Endothelial cell of umbilical vein (primary cell): Measurements from ENCODE around the gene DNAAF2. TPM values are rescaled to one million over a fixed set of nuclear protein-coding genes. Genes with fewer than 3 reads are reported as not detected.

Experiments used
- BruUV-seq: library from RNA; stranded (reverse); fragments of 400-500 nt; replicated peaks from 2 replicates; lab custom pipeline; 2021; lab: Mats Ljungman, UMichigan
- CTCF ChIA-PET: fragments of 300-600, 350-600 bp; sonication (Branson Sonifier 250); formaldehyde crosslinking; loops from one replicate; lab custom pipeline; 2021; ENCODE audit warnings: antibody characterized with exemption, inconsistent platforms; lab: Charles Lee
- POLR2A ChIA-PET: fragments of 300-600, 350-600 bp; sonication (Branson Sonifier 250); formaldehyde crosslinking; loops from one replicate; lab custom pipeline; 2021; ENCODE audit warnings: antibody characterized with exemption, inconsistent platforms; lab: Charles Lee
- DNase-seq: peaks from one replicate; pipeline ENCODE4 v3.0.0-alpha.2; 2011; ENCODE audit warnings: low read depth, low spot score
- FAIRE-seq: peaks from 2 replicates; lab custom pipeline; 2011; peaks lifted over from hg19 to GRCh38; lab: Jason Lieb, UNC
- H2AFZ ChIP-seq: 2 replicates; pipeline ENCODE4 v1.6.0; 2012; ENCODE audit warnings: low read depth, low read length, control low read depth, inconsistent platforms
- H3K27ac ChIP-seq: 2 replicates; pipeline ENCODE4 v1.5.1; 2011; ENCODE audit warnings: low read depth, mild to moderate bottlenecking, control low read depth, low read length, moderate library complexity; ENCODE audit not compliant: insufficient read depth
- H3K27me3 ChIP-seq, 2 experiments: 2 replicates each; pipeline versions ENCODE4 v1.6.0 to v1.6.1; 2011; ENCODE audit warnings: low read length in 2 of 2, mixed read lengths in 1 of 2; ENCODE audit not compliant: control insufficient read depth in 2 of 2, insufficient read depth in 2 of 2
- H3K36me3 ChIP-seq, 2 experiments: 2 replicates in 1 of 2; 3 replicates in 1 of 2; pipeline ENCODE4 v1.5.1; 2011; ENCODE audit warnings: low read length in 2 of 2, mild to moderate bottlenecking in 1 of 2, moderate library complexity in 1 of 2; ENCODE audit not compliant: control insufficient read depth in 2 of 2, insufficient read depth in 2 of 2; ENCODE audit errors: extremely low read depth in 1 of 2
- H3K4me1 ChIP-seq: 3 replicates; pipeline ENCODE4 v1.5.1; 2011; ENCODE audit warnings: mild to moderate bottlenecking, low read length; ENCODE audit not compliant: control insufficient read depth, insufficient read depth; ENCODE audit errors: extremely low read depth
- H3K4me2 ChIP-seq: 2 replicates; pipeline ENCODE4 v1.6.1; 2011; ENCODE audit warnings: low read length, control low read depth, mixed read lengths; ENCODE audit not compliant: insufficient read depth
- H3K4me3 ChIP-seq, 3 experiments: fragments of 200-600 bp in 1 of 3; sonication (generic), shearing (Covaris generic) in 1 of 3; replicated peaks in 1 of 3; 2 replicates each; pipeline ENCODE4 v1.5.1; 2011 to 2016; ENCODE audit warnings: control low read depth in 3 of 3, low read length in 3 of 3, mild to moderate bottlenecking in 2 of 3, inconsistent platforms in 1 of 3, low read depth in 1 of 3, moderate library complexity in 1 of 3; ENCODE audit not compliant: insufficient read depth in 1 of 3
- H3K79me2 ChIP-seq: 2 replicates; pipeline ENCODE4 v1.6.0; 2012; ENCODE audit warnings: low read length, inconsistent platforms; ENCODE audit not compliant: control insufficient read depth, insufficient read depth
- H3K9ac ChIP-seq: replicated peaks from 2 replicates; pipeline ENCODE3; 2011; ENCODE audit warnings: low read length, control low read depth; ENCODE audit not compliant: insufficient read depth; ENCODE audit errors: extremely low read depth
- H3K9me1 ChIP-seq: replicated peaks from 3 replicates; pipeline ENCODE4 v1.6.0; 2011; ENCODE audit warnings: mild to moderate bottlenecking, low read length; ENCODE audit not compliant: control insufficient read depth, insufficient read depth; ENCODE audit errors: extremely low read depth
- H3K9me3 ChIP-seq: replicated peaks from 2 replicates; pipeline ENCODE4 v1.5.1; 2012; ENCODE audit warnings: low read length, inconsistent platforms; ENCODE audit not compliant: control insufficient read depth, insufficient read depth
- H4K20me1 ChIP-seq: replicated peaks from 2 replicates; pipeline ENCODE3; 2011; ENCODE audit warnings: mild to moderate bottlenecking, low read length; ENCODE audit not compliant: control insufficient read depth, insufficient read depth; ENCODE audit errors: extremely low read depth
- CTCF ChIP-seq, 2 donors: IDR thresholded peaks; 1 replicate in 1 of 2; 2 replicates in 1 of 2; pipeline ENCODE4 v1.5.1; 2011; ENCODE audit warnings: low read length in 2 of 2, mild to moderate bottlenecking in 2 of 2, moderate library complexity in 2 of 2, control low read depth in 1 of 2, inconsistent platforms in 1 of 2, low read depth in 1 of 2; ENCODE audit not compliant: insufficient read depth in 1 of 2; ENCODE audit errors: extremely low read depth in 1 of 2
- EZH2 ChIP-seq: IDR thresholded peaks from 2 replicates; pipeline ENCODE4 v1.6.1; 2012; ENCODE audit warnings: borderline replicate concordance, low read depth, mild to moderate bottlenecking, moderate library complexity, low read length, inconsistent platforms; ENCODE audit not compliant: severe bottlenecking
- FOS ChIP-seq: IDR thresholded peaks from 2 replicates; pipeline ENCODE4 v1.6.1; 2011; ENCODE audit warnings: mild to moderate bottlenecking, low read length, moderate library complexity, borderline replicate concordance; ENCODE audit not compliant: insufficient read depth
- GATA2 ChIP-seq: IDR thresholded peaks from 2 replicates; pipeline ENCODE4 v1.7.0; 2011; ENCODE audit warnings: low read depth, mild to moderate bottlenecking, moderate library complexity, mixed read lengths, low read length; ENCODE audit not compliant: insufficient read length, insufficient read depth
- JUN ChIP-seq: IDR thresholded peaks from 2 replicates; pipeline ENCODE4 v1.6.1; 2011; ENCODE audit warnings: borderline replicate concordance, low read depth; ENCODE audit not compliant: insufficient read length, insufficient read depth
- MAX ChIP-seq: IDR thresholded peaks from 2 replicates; pipeline ENCODE4 v1.6.1; 2011; ENCODE audit not compliant: insufficient read depth, insufficient read length
- MYC ChIP-seq: IDR thresholded peaks from one replicate; pipeline ENCODE4 v1.6.1; 2011; ENCODE audit warnings: mild to moderate bottlenecking, low read depth, low read length
- POLR2A ChIP-seq: IDR thresholded peaks from 2 replicates; pipeline ENCODE4 v1.6.1; 2012; ENCODE audit warnings: low read depth, mild to moderate bottlenecking, control low read depth, low read length
- POLR2AphosphoS5 ChIP-seq: IDR thresholded peaks from 2 replicates; pipeline ENCODE4 v1.6.1; 2012; ENCODE audit warnings: low read depth, mild to moderate bottlenecking, control low read depth, low read length, moderate library complexity; ENCODE audit not compliant: insufficient read depth
- dilution Hi-C: fragments of 300-500 bp; cut with MboI; formaldehyde crosslinking; loops from one replicate; pipeline ENCODE4 v1.15.0; 2019; ENCODE audit warnings: low sequenced_read_pairs; ENCODE audit not compliant: extremely low pct_ligation_motif_present
- intact Hi-C: fragments of 100-400 bp; cut with micrococcal nuclease; formaldehyde crosslinking; loops from one replicate; pipeline ENCODE4 v1.10.0; 2022
- polyA plus RNA-seq, 4 experiments: library from polyadenylated mRNA; depleted of rRNA in 3 of 4; stranded (reverse) in 3 of 4; unstranded in 1 of 4; fragments of >200 nt; gene quantifications; 2 replicates each; pipeline versions ENCODE4 v1.2.1 to v1.2.3, GENCODE V29; 2011 to 2012; ENCODE audit warnings: missing spikeins in 1 of 4
- total RNA-seq: library from RNA; stranded (reverse); gene quantifications from 2 replicates; pipeline ENCODE4 v1.2.3, GENCODE V29; 2021

DNAAF2 gene
- total and polyA plus RNA-seq, 2 donors (not counting 3 experiments of a cell fraction or from before 2014, with no cell fraction given) = 3.0 to 5.7 TPM

GRCh38 chr14:49612671-49613070 is 22.4 kb downstream of the DNAAF2 start:
- dilution Hi-C loops = no loop called here
- no peak for TF ChIP-seq MAX
- TF ChIP-seq JUN = no peak
- no peak for TF ChIP-seq EZH2
- TF ChIP-seq CTCF (IDR thresholded peaks at IDR 0.05; ENCODE audit: extremely low read depth in 1 of 2, insufficient read depth in 1 of 2, low read depth in 1 of 2, low read length in 2 of 2) = no peak
- TF ChIP-seq POLR2AphosphoS5 = no peak
- no peak for TF ChIP-seq MYC
- no peak for TF ChIP-seq FOS
- no peak for TF ChIP-seq POLR2A
- TF ChIP-seq GATA2 = no peak
- no peak for DNase-seq
- intact Hi-C loops = no loop called here
- H3K9me1 ChIP-seq = peaks cover 2% of the 10 kb centered on the region
- H3K4me3 ChIP-seq = no peak overlapping the region
- no TSS peak for BruUV-seq
- H3K27ac ChIP-seq = no peak overlapping the region
- no peaks in the 10 kb centered on the region for H3K4me1 ChIP-seq
- no peaks in the 10 kb centered on the region for H3K27me3 ChIP-seq
- no peak for FAIRE-seq
- no peaks in the 10 kb centered on the region for H4K20me1 ChIP-seq
- peaks cover 0 to 5% of the 10 kb centered on the region in 2 experiments for H3K36me3 ChIP-seq
- no peak overlapping the region for H2AFZ ChIP-seq
- H3K9ac ChIP-seq = no peak overlapping the region
- peaks cover 27% of the 10 kb centered on the region for H3K79me2 ChIP-seq
- no peak overlapping the region for H3K4me2 ChIP-seq
- no peaks in the 10 kb centered on the region for H3K9me3 ChIP-seq
- ChIA-PET CTCF (interaction anchor here (1.4 kb wide), 1 partner anchor 21 kb away, joined by 3 read pairs; no protein-coding TSS in a partner anchor), POLR2A (interaction anchor here (1.5 kb wide), 1 partner anchor 8 kb away, joined by 4 read pairs; the partner anchor contains the start of genes MGAT2 and RPL36AL)
